Spinal cord (tissue), 10 donors: ENCODE results near the gene SCAI. TPM values are rescaled to one million over a fixed set of nuclear protein-coding genes. Genes with fewer than 3 reads are reported as not detected.
"Not testable (repeated sequence)": the region's sequence is repeated elsewhere in the genome, so short reads cannot be mapped to it uniquely, and the experiment has no call there.

Experiments
- DNase-seq, 6 donors: peaks; one replicate each; pipeline versions ENCODE4 v3.0.0 to v3.0.0-alpha.2; 2013 to 2015; ENCODE audit warnings: low spot score in 6 of 6, low read depth in 4 of 6
- H3K27ac ChIP-seq: one replicate; pipeline ENCODE4 v1.5.1; 2013; ENCODE audit warnings: low read depth, low read length, control low read depth
- H3K27me3 ChIP-seq: one replicate; pipeline ENCODE4 v1.6.1; 2013; ENCODE audit warnings: low read length; ENCODE audit not compliant: control insufficient read depth, insufficient read depth
- H3K36me3 ChIP-seq: one replicate; pipeline ENCODE4 v1.6.1; 2013; ENCODE audit warnings: low read length; ENCODE audit not compliant: control insufficient read depth, insufficient read depth
- H3K4me1 ChIP-seq: one replicate; pipeline ENCODE4 v1.6.1; 2013; ENCODE audit warnings: low read length; ENCODE audit not compliant: control insufficient read depth, insufficient read depth
- H3K4me3 ChIP-seq: one replicate; pipeline ENCODE4 v1.5.1; 2013; ENCODE audit warnings: low read depth, low read length, control low read depth
- H3K9me3 ChIP-seq: one replicate; pipeline ENCODE4 v1.6.1; 2013; ENCODE audit warnings: low read length; ENCODE audit not compliant: control insufficient read depth, insufficient read depth
- WGBS: methylation state at CpG from one replicate; pipeline ENCODE4 v1.1.5; 2013; ENCODE audit warnings: missing lambda C conversion rate; ENCODE audit not compliant: insufficient coverage; 5-methylcytosine and 5-hydroxymethylcytosine counted together
- polyA plus RNA-seq, 2 donors: library from polyadenylated mRNA; unstranded; fragments of 120-200 nt; gene quantifications; one replicate each; pipeline ENCODE4 v1.2.1, GENCODE V29; 2013; ENCODE audit not compliant: insufficient read length in 2 of 2
- total RNA-seq, 2 donors: library from RNA; depleted of rRNA in 1 of 2; stranded (reverse); fragments of 120-200 nt in 1 of 2; fragments of >200 nt in 1 of 2; gene quantifications; one replicate each; pipeline versions ENCODE4 v1.2.3 to v1.2.4, GENCODE V29; 2013 to 2014
- donor health status: healthy.

The SCAI gene
- total and polyA plus RNA-seq, 4 donors = 11.7 to 36.6 (median 16.0) TPM

- no peaks in the 10 kb centered on the region for H3K9me3 ChIP-seq
- no peak for DNase-seq
- H3K27me3 ChIP-seq = no peaks in the 10 kb centered on the region
- H3K4me1 ChIP-seq = no peaks in the 10 kb centered on the region
- H3K36me3 ChIP-seq = no peaks in the 10 kb centered on the region
- H3K27ac ChIP-seq = no peak overlapping the region
- no peak overlapping the region for H3K4me3 ChIP-seq
These were observed 54.0 kb downstream of the SCAI start for GRCh38 chr9:125089331-125089730.

- H3K4me3 ChIP-seq = no peak overlapping the region
- H3K9me3 ChIP-seq = no peaks in the 10 kb centered on the region
- H3K27ac ChIP-seq = no peak overlapping the region
- WGBS = no CpG with 5 or more reads among the region's 5 CpGs
- no peaks in the 10 kb centered on the region for H3K36me3 ChIP-seq
- H3K4me1 ChIP-seq = no peaks in the 10 kb centered on the region
- H3K27me3 ChIP-seq = no peaks in the 10 kb centered on the region
- DNase-seq = no peak
These were observed 54.6 kb downstream of the SCAI start for GRCh38 chr9:125088752-125089151.

GRCh38 chr9:125085703-125086477 is 57.4 kb downstream of the SCAI start:
- Histone ChIP-seq H3K4me3 (no peak overlapping the region), H3K27ac (no peak overlapping the region), H3K27me3 (no peaks in the 10 kb centered on the region), H3K36me3 (no peaks in the 10 kb centered on the region), H3K4me1 (no peaks in the 10 kb centered on the region), H3K9me3 (peaks cover 4% of the 10 kb centered on the region)
- WGBS = 88% methylated on average over 4 of the region's 6 CpGs
- DNase-seq = no peak

- DNase-seq, H3K27ac ChIP-seq, H3K4me1 ChIP-seq, H3K4me3 ChIP-seq, H3K9me3 ChIP-seq, H3K36me3 ChIP-seq, H3K27me3 ChIP-seq: not testable (repeated sequence)
- 90% methylated on average over 6 of the region's 6 CpGs for WGBS
These were observed 61.1 kb downstream of the SCAI start for GRCh38 chr9:125082197-125082596.

GRCh38 chr9:125080797-125081196 is 62.5 kb downstream of the SCAI start:
- H3K27ac ChIP-seq, H3K36me3 ChIP-seq, H3K27me3 ChIP-seq, H3K9me3 ChIP-seq, DNase-seq, H3K4me3 ChIP-seq, H3K4me1 ChIP-seq: not testable (repeated sequence)
- WGBS = 100% methylated on average over 1 of the region's 2 CpGs

- H3K27ac ChIP-seq = no peak overlapping the region
- no CpG with 5 or more reads among the region's 2 CpGs for WGBS
- H3K4me3 ChIP-seq = no peak overlapping the region
- no peaks in the 10 kb centered on the region for H3K36me3 ChIP-seq
- no peaks in the 10 kb centered on the region for H3K4me1 ChIP-seq
- H3K9me3 ChIP-seq = peaks cover 4% of the 10 kb centered on the region
- H3K27me3 ChIP-seq = no peaks in the 10 kb centered on the region
- no peak for DNase-seq
These were observed 63.4 kb downstream of the SCAI start for GRCh38 chr9:125079931-125080330.

- no peak for DNase-seq
- no peaks in the 10 kb centered on the region for H3K4me1 ChIP-seq
- no peak overlapping the region for H3K27ac ChIP-seq
- H3K9me3 ChIP-seq = no peaks in the 10 kb centered on the region
- H3K27me3 ChIP-seq = no peaks in the 10 kb centered on the region
- H3K36me3 ChIP-seq = no peaks in the 10 kb centered on the region
- 100% methylated on average over 2 of the region's 7 CpGs for WGBS
- no peak overlapping the region for H3K4me3 ChIP-seq
These were observed 67.3 kb downstream of the SCAI start for GRCh38 chr9:125075997-125076396.

- Histone ChIP-seq H3K9me3 (no peaks in the 10 kb centered on the region), H3K4me3 (no peak overlapping the region), H3K27ac (no peak overlapping the region), H3K4me1 (no peaks in the 10 kb centered on the region), H3K36me3 (no peaks in the 10 kb centered on the region), H3K27me3 (no peaks in the 10 kb centered on the region)
- no CpG with 5 or more reads among the region's 2 CpGs for WGBS
- DNase-seq = no peak
These were observed 68.4 kb downstream of the SCAI start for GRCh38 chr9:125074976-125075375.

- Histone ChIP-seq H3K27ac (no peak overlapping the region), H3K4me3 (no peak overlapping the region), H3K4me1 (no peaks in the 10 kb centered on the region), H3K27me3 (no peaks in the 10 kb centered on the region), H3K9me3 (no peaks in the 10 kb centered on the region), H3K36me3 (no peaks in the 10 kb centered on the region)
- WGBS = 45% methylated on average over 8 of the region's 10 CpGs
- peak in 1 of 6 donors; percentile 71 for DNase-seq
These were observed 76.3 kb downstream of the SCAI start for GRCh38 chr9:125066839-125067619.

- Histone ChIP-seq H3K27me3 (no peaks in the 10 kb centered on the region), H3K27ac (no peak overlapping the region), H3K4me1 (no peaks in the 10 kb centered on the region), H3K4me3 (no peak overlapping the region), H3K36me3 (no peaks in the 10 kb centered on the region), H3K9me3 (no peaks in the 10 kb centered on the region)
- WGBS = 100% methylated on average over 1 of the region's 3 CpGs
- DNase-seq = no peak
These were observed 81.9 kb downstream of the SCAI start for GRCh38 chr9:125061391-125061790.
